Endometrium (tissue), 2 donors: Measurements from ENCODE around the gene FANCC.
"Not testable (repeated sequence)": the region's sequence is repeated elsewhere in the genome, so short reads cannot be mapped to it uniquely, and the experiment has no call there.

ENCODE experiments used
- FAIRE-seq: peaks from 2 replicates; lab custom pipeline; 2012; peaks lifted over from hg19 to GRCh38; lab: Jason Lieb, UNC
- donor health status: control.
- donor health status: control.

The FANCC gene

DNA sequence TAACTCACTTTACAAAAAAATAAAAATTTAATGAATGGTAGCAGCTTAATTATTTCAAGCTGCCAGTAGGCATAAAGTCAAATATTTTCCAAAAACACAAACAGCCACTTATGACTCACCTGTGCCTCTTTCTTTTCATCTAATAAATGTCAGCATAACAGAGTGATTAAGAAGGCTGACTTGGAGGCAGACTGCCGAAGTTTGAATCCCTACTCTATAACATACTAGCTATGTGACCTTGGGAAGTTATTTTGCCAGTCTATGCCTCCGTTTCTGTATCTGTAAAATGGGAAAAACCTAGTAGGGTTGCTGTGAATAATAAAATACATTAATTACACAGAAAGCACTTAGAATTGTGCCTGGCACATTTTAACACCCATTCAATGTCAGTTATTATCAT is 33.8 kb downstream of the FANCC start:
- no peak for FAIRE-seq

DNA sequence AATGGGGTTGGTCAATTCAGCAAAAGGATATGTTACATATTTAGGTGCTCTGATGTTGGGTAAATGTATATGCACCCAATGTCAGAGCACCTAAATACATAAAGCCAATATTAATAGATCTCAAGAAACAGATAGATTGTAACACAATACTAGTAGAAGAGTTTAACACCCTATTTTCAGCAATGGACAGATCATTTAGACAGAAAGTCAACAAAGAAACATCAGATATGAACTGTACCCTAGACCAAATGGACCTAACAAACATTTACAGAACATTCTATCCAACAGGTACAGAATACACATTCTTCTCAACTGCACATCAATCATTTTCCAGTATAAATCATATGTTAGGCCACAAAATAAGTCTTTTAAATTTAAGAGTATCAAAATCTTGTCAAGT is 35.2 kb downstream of the FANCC start:
- no peak for FAIRE-seq

DNA sequence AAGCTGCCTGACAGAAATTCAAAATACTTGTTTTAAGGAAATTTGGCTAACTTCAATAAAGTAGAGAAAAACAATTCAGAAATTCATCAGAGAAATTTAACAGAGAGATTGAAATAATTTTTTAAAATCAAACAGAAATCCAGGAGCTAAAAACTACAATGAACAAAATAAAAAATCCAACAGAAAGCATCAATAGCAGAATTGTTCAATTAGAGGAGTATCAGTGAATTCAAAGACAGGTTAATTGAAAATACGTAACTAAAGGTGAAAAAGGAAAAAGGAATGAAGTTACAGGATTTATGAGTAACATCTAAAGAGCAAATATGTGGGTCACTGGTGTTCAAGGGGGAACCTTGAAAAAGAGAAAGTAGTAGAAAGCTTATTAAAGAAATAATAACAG is 36.8 kb downstream of the FANCC start:
- FAIRE-seq = no peak

DNA sequence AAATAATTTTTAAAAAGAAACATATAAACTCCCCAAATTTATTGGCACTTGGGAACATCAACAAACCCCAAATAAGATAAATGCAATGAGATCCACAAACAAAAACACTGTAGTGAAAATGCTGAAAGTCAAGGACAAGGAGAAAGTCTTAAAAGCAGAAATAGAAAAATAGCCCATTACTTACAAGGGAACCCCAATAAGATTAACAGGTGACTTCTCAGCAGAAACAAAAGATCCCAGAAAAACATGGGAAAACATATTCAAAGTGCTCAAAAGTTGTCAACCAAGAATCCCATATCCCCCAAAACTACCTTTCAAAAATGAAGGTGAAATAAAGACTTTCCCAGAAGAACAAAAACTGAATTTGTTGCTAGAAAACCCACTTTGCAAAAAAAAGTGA is 40.0 kb downstream of the FANCC start:
- FAIRE-seq = no peak

DNA sequence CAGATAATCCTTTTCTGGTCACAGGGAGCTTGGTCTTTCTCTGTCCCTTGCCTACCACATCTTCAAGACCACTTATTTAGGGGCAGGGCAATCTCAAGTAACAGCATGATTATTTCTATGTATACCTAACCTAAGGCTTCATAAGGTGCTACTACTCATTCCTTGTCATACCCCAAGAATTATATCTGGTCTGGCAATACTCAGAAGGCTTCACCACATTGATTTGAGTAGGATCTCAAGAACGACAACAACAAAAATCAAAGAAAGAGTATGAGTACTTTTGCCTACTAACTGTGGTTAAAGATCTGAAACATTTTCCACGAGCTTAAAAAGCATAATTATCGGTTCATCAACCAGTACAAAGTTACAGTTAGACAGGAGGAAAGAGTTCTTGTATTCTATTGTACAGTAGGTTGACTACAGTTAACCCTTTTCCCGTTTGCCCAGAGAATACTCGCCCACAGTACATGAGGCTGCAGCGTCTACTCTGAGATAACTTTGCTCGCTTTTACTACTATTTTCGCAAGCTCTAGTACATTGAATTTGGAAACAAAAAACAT is 41.0 kb downstream of the FANCC start:
- FAIRE-seq = no peak

DNA sequence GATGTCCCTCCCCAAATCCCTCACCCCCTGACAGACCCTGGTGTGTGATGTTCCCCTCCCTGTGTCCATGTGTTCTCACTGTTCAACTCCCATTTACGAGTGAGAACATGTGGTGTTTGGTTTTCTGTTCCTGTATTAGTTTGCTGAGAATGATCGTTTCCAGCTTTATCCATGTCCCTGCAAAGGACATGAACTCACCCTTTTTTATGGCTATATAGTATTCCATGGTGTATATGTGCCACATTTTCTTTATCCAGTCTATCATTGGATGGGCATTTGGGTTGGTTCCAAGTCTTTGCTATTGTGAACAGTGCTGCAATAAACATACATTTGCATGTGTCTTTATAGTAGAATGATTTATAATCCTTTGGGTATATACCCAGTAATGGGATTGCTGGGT is 43.3 kb downstream of the FANCC start:
- FAIRE-seq = not testable (repeated sequence)

DNA sequence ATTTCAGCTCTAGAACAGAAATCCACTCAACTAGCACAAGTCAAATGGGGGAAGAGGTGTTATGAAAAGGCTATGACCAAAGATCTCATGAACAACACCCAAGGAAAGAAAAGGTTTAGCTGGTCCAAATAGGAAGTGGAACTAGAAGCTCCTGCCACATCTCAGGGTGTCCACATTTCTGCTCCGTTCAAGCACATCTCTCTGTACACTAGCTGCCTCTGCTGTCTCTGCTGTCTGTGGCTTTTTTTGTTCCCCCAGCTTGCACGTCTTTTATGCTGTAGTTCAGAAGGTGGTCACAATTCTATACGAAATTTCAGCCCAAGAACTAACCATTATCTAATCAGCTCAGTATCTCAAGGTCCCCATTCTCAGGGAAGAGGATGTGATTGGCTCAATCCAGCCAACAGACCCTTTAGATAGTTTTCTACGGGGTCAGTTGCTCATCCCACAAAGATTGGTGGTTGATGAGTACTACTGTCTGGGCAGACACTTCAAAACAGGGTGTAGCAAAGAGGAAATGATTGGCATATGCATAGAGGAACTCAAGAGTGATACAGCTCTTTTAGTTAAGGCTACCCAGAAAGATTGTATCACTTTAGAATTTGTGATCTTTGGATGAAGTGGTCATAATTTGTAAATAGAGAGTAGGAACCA is 44.0 kb downstream of the FANCC start:
- FAIRE-seq = no peak

DNA sequence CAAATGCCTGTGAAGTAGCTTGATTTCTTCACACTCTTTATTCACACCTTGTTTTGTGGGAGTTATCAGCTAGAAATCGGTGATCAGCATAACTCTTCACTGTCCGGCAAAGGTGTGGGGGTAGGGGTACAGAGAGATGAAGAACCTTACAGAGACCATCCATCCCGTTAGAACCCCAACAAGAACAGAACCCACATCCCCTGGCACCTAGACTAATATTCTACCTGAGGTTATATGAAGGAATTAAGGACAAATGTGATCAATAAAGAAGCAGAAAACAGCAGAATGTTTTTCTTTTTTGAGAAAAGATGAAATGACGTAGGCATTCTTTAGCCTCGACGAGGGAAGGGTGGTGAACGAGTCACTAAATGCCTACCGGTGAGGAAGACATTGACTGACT is 44.7 kb downstream of the FANCC start:
- no peak for FAIRE-seq

DNA sequence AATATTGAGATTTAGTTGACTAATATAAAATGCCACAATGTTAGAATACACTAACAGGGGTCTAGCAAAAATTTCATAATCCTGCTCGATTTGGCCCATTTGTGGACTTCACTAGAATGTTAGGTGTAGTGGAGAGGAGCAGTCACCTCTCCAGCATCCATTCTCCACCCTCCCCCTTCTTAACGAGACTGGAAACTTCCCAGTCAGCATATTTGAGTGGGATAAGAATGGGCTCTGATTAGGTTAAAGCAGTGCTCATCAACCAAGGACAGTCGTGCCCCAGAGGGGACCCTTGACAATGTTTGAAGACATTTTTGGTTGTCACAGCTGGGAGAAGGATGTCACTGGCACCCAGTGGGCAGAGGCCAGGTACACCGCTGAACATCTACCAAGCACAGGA is 46.7 kb downstream of the FANCC start:
- FAIRE-seq = no peak

DNA sequence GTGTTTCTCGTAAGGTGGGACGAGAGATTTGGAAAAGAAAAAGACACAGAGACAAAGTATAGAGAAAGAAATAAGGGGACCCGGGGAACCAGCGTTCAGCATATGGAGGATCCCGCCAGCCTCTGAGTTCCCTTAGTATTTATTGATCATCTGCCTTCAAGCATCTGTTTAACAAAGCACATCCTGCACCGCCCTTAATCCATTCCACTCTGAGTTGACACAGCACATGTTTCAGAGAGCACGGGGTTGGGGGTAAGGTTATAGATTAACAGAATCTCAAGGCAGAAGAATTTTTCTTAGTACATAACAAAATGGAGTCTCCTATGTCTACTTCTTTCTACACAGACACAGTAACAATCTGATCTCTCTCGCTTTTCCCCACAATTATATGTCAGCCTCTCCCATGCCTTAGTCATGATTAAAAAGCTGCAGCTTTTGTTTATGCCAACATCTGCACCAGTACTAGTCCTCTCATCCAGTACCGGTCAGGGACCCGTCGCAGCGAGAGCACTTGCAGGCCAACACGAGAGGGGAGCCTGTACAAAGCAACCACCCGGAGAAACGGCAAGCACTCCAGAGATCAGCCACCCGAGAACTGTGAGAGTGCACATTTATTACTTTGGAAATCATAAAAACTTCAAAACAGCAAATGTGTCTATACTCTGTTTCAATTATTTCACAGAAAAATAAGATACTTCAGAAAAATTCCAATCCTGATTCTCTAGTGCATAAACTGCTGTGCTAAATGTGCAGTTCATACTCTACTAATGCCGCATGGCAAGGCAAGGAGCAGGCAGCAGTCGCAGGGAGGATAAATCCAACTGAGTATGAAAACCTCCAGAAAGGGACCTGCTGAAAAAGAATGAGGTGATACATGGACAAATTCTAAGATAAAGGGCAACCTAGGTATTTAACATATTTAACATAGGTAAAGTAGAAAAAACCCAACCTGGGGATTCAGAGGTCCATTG is 47.4 kb downstream of the FANCC start:
- not testable (repeated sequence) for FAIRE-seq

DNA sequence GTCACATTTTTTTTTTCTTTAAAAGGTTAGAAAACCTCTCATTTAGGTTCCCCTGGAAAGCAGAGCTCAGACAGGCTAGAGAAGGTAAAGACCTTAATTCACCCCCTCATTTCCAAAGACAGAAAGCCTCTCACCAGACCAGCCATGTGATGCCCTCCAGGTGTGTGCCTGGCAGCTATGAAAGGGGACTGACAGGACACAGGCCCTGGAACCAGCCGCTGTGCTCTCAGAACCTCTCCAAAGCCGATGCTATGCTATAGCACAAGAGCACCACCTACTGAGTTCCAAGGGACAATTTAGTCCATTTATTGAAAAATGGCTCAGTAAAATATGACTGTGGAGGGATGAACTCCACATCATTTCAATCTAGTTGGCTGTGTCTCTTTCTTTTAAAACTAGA is 48.8 kb downstream of the FANCC start:
- no peak for FAIRE-seq

DNA sequence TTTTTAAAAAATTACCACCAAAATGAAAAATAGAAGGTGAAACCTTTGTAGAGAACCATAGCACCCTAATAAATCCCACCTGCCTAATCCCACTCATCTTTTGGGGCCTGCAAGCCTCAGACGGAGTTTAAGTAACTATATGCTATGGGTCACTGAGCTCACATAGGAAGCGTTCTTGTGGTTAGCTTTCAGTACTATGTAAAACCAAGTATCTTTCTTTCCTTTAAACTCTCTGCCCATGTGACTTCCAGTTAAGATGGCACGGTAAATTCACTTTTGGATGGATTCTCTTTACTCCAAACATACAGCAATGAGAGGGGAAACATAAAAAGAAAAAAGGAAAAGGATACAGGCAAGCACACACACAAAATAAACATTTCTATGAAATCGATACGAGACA is 50.9 kb downstream of the FANCC start:
- no peak for FAIRE-seq

DNA sequence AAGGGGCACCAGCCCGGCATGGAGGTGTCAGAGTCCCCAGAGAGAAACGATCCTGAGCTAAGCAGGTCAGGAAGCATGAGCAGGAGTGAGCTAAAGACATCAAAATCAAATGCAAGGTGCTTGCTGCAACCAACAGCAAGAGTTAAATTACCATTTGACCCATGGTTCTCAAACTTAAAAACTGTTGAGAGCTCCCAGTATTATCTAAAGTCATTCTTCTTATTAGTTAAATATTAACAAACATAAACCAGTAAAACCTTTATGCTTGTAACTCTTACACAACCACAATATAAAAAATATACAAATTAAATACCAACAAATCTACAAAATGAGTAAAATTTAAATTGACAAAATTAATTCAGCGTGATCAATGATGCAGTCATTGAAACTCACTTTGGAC is 51.5 kb downstream of the FANCC start:
- no peak for FAIRE-seq

DNA sequence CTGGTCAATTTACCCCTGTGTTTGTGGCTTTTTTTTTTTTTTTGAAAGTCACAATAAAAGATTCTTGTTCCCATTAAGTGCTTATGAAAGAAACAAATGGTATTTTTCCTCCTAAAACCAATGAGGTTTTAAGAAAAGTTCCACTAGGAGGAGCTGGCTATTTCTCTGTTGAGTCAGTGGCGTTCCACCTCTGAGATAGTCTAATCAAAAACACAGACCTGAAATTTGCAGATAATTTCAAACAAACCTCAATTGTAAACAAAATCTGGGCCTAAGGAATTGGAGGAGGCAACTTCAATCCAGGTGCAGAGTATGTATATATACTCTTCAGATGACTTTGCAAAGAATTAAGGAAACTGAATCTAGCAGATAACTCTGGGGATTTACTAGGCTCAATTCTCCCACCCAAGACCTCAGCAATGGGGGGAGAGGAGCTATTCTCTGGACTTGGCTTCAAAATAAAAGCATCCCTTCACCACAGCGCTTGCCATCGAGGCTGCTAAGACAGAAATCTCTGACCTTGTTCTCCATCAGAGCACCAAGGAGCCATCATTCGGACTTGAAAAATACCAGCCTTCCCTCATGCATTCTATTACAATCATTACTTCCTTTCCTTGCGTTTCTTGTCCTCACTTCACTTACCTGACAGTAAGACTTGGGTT is 52.4 kb downstream of the FANCC start:
- FAIRE-seq = no peak

DNA sequence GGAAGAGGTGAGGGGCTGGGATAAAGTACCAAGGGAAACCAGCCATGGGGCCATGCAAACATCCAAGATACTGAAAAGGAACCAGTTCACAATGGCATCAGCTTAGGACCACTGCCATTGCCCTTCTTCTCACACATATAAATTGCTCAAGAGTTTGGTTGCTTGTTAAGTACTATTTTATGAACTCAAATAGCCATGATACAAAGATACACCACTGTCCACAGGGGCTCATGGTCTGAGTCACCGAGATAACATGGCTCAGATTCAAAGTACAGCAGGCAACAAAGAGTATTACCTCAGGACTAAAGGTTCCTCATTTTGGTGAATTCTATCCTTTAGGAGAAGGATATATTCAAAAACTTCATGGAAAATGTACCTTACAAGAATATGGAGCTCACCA is 55.6 kb downstream of the FANCC start:
- FAIRE-seq = no peak

DNA sequence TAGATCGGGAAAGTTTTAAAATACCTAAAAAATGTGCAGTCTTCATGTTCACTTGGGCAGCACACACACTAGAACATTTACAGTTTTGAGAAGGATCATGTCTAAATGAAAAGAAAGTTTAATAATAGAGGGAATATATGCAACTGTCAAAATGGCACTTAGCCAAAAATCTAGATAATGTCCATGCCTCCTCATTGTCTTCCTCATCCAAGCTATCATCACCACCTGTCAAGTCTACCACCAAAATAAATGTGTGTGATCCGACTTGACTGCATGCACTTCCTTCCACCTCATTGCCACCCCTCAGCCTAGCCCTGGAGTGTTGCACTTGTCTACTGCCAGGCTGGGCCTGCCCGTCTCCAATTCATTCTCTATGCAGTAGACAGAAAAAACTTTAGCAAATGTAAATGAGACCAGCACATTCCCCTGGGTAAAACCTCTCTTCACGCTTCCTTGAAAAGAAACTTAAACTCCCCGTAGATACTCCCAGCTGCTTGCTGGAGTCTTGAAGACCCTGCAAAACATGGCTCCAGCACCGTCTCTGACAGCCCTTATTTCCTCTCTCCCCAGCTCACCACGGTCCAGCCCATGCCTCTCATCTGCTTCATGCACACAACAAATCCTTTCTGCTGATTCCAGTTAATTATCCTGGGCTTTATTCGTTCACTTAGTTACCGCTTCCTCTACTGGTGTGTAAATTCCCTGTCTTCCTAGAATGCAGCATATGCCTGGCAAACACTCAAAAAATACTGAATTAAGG is 66.9 kb downstream of the FANCC start:
- no peak for FAIRE-seq

DNA sequence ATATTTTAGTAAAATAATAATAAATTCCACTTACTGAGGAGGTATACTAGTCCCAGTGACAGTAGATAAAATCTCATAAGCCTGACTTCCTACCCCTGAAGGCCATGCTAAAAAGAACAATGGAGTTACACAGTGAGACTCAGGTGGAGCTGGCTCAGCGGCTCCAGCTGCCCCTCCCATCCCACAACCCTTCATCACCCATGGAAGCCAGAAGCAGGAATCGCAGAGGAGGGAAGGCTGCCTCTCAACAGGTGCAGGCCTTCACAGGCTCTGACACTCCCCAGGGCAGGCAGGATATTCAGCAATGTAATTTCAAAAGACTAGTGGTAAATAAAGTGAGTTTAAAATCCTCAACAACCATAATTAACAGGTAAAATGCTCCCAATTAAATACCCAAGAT is 67.5 kb downstream of the FANCC start:
- FAIRE-seq = no peak

DNA sequence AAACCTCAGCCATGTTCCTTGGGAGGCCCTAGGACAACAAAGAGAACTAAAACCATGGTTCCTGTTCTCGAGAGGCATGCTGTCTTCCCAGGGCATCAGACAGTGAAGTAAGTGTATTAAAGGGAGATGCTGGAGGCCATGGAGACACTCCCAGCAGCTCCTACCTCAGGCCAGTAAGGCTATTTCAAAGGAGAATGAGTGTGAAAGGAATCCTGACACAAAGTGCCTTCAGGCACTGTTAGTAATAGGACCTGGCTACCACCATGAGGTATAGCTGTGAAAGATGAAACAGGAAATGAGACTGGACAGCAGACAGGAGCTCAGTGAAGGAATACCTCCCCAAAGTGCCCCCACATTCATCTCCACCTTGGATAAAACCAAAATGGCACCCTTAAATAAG is 71.0 kb downstream of the FANCC start:
- no peak for FAIRE-seq

DNA sequence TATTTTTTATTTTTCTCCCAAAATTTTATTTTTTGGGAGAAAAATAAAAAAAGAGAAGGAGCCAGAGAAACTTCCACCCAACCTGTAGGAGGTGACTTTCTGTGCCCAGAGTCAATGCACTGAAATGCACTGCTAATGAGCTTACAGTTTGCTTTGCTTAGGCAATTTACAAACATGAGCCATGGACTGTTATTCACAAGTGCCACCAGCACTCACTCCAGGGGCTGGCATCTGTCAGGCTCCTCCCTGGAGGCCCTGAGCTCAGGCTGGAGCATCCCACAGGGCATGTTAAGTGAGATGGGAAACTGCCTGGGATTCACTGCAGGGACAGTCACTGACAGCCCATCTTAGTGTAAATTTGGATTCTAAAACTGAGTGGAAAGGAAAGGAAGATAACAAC is 74.9 kb downstream of the FANCC start:
- FAIRE-seq = no peak

DNA sequence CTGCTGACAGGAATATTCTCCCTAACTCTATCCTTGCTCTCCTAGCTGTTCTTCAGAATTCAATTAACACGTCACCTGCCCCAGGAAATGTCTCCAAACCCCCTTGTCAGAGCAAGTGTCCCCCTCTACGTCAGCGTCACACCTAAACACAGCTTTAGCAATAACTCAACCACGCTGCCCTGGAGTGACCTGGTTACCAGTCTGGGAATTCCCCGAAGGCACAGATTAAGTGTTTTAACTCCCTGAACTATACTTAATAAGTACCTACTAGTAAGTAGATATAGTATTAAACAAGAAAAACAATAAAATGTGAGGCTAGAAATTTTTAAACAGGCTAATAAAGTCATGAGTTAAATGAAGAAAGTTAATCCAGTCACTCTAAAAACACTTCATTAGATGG is 78.4 kb downstream of the FANCC start:
- FAIRE-seq = no peak

DNA sequence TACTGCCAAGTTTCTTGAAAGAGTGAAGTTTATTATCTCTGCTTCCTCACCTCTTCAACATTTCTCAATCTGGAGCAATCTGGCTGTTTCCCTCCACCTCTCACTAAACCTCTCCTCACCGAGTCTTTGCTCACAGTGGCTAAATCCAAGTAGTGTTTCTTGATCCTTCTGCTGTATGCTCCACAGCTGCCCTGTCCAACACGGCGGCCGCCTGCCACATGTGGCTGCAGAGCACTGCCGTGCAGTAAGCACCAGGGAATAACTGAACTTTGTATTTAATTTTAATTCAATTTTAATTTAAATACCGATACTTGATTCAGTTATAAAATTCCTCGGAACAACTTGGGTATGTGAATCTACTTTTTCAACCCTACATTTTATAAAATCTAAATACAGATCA is 80.2 kb downstream of the FANCC start:
- no peak for FAIRE-seq

DNA sequence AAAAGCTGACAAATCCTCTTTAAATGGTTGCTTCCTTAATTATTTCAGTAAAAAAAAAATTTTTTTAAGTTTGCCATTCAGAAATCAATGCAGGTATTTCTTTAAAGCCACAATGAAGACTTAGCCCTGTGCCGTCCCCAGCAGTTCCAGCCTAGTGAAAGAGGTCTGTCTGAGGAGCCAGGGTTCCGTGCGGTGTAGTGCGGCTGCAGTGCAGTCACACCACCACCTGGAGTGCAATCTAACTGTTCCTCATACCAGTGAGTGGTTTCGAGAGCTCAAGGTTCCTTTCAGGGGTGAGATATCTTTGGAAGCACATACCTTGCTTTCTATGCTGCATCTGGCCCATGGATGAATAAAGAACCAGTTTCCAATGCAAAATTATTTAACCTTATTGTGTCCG is 87.5 kb downstream of the FANCC start:
- FAIRE-seq = no peak
